SJCRH30 (cell line): ENCODE results near the gene TBC1D3B. TPM values are rescaled to one million over a fixed set of nuclear protein-coding genes. Genes with fewer than 3 reads are reported as not detected.

Experiments used
- total RNA-seq: library from RNA; depleted of rRNA; stranded (reverse); fragments of >200 nt; shearing (Covaris generic); gene quantifications from 2 replicates; pipeline ENCODE4 v1.2.3, GENCODE V29; 2014; rRNA removed

TBC1D3B gene
- total RNA-seq, 1 experiment from 2014 or later: 3.7 TPM

Other genes starting within 250 kb of the TBC1D3B start
- gene RDM1, start 245.9 kb downstream of the TBC1D3B start, total RNA-seq: not detected in 2 replicates
- gene LYZL6, start 232.9 kb downstream of the TBC1D3B start, total RNA-seq: not detected in 2 replicates
- not detected in 2 replicates for gene CCL16, start 195.1 kb downstream of the TBC1D3B start, total RNA-seq
- not detected in 2 replicates for gene CCL14, start 189.9 kb downstream of the TBC1D3B start, total RNA-seq
- gene CCL15, start 175.1 kb downstream of the TBC1D3B start, total RNA-seq: not detected in 2 replicates
- gene CCL23, start 158.7 kb downstream of the TBC1D3B start, total RNA-seq: not detected in 2 replicates
- not detected in 2 replicates for gene CCL18, start 112.4 kb downstream of the TBC1D3B start, total RNA-seq
- not detected in 2 replicates for gene CCL3, start 86.5 kb downstream of the TBC1D3B start, total RNA-seq
- gene CCL4, start 72.8 kb downstream of the TBC1D3B start, total RNA-seq: not detected in 2 replicates
- gene CCL3L1, start 20.1 kb upstream of the TBC1D3B start, total RNA-seq: not detected in 2 replicates
- not detected in 2 replicates for gene CCL4L2, start 34.4 kb upstream of the TBC1D3B start, total RNA-seq
- not detected in 2 replicates for gene TBC1D3I, start 87.9 kb upstream of the TBC1D3B start, total RNA-seq
- gene TBC1D3G, start 147.2 kb upstream of the TBC1D3B start, total RNA-seq: not detected in 2 replicates
- not detected in 2 replicates for gene TBC1D3H, start 211.8 kb upstream of the TBC1D3B start, total RNA-seq